GM12872 (cell line): ENCODE data around the gene PACS2.

Experiments
- TF ChIP-seq, protein P1 (sequence below): IDR thresholded peaks from 3 replicates; pipeline ENCODE4 v1.5.1; 2011; ENCODE audit warnings: low read depth, mild to moderate bottlenecking, low read length, moderate library complexity; ENCODE audit not compliant: insufficient read depth

PACS2 gene

DNA sequence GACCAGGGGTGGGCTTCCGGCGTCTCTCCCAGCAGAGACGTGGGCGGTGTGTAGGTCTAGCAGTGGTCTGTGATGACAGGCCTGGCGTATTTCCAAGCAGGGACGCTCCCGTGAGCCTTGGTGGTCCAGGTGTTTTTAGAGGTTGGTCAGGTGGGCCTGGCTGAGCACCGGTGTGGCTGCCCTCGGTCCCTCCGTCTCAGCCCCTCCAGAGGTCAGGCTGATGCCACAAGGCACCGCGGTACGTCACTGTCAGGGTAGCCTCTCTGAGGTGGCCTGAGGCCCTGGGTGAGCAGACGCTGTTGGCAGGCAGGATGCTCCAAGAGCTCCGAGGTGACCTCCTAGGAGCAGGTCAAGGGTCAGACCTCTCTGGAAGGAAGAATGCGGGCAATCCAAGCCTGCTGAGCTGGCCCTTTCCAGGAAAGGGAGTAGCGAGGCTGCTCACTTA is 118.6 kb downstream of the PACS2 start:
- TF ChIP-seq, protein P1, sequence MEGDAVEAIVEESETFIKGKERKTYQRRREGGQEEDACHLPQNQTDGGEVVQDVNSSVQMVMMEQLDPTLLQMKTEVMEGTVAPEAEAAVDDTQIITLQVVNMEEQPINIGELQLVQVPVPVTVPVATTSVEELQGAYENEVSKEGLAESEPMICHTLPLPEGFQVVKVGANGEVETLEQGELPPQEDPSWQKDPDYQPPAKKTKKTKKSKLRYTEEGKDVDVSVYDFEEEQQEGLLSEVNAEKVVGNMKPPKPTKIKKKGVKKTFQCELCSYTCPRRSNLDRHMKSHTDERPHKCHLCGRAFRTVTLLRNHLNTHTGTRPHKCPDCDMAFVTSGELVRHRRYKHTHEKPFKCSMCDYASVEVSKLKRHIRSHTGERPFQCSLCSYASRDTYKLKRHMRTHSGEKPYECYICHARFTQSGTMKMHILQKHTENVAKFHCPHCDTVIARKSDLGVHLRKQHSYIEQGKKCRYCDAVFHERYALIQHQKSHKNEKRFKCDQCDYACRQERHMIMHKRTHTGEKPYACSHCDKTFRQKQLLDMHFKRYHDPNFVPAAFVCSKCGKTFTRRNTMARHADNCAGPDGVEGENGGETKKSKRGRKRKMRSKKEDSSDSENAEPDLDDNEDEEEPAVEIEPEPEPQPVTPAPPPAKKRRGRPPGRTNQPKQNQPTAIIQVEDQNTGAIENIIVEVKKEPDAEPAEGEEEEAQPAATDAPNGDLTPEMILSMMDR, result no peak

DNA sequence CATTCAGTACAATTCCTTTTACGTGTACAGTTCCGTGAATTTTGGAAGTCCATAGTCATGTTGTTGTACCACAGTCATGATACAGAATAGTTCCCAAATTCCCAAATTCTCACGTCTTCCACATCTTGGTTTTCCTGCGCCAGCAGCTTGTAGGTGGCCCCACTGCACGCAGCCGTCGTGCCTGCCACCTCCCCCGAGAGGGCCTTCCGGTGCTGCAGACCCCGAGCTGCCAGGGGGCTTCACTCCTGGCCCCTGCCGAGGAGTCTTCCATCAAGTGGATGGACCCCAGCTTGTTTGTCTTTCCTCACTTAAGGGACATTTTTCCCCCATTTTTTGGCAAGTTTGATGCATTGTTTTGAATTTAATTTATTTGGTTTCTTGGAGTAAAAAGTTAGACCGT is 121.9 kb downstream of the PACS2 start:
- TF ChIP-seq, protein P1, result no peak

DNA sequence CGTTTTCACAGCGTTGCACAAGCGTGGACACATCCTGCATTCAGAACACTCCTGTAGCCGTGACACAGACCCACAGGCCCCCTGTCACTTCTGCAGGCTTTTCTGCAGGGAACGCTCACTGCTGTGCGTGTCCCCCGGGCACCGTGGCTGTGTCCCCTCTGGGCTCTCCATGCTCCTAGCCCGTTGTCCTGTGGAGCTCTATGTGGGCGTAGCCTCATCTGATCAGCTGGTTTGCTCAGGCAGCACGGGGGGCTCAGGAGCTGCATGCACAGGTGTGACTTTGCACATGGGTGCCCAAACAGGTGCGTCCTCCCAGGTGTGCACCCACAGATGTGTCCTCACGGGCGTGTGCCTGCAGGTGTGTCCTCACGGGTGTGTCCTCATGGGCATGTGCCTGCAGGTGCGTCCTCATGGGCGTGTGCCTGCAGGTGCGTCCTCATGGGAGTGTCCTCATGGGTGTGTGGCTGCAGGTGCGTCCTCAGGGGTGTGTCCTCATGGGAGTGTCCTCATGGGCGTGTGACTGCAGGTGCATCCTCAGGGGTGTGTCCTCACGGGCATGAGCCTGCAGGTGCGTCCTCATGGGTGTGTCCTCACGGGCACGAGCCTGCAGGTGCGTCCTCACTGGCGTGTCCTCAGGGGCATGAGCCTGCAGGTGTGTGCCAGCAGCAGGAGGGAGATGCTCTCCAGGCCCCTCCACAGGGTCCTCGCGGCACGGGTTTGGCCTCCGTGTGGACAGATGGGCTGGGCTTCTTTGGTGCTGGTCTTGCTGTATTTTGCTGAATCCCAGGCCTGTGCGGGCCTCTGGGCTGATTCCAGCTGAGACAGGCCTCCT is 122.6 kb downstream of the PACS2 start:
- TF ChIP-seq, protein P1, result no peak

DNA sequence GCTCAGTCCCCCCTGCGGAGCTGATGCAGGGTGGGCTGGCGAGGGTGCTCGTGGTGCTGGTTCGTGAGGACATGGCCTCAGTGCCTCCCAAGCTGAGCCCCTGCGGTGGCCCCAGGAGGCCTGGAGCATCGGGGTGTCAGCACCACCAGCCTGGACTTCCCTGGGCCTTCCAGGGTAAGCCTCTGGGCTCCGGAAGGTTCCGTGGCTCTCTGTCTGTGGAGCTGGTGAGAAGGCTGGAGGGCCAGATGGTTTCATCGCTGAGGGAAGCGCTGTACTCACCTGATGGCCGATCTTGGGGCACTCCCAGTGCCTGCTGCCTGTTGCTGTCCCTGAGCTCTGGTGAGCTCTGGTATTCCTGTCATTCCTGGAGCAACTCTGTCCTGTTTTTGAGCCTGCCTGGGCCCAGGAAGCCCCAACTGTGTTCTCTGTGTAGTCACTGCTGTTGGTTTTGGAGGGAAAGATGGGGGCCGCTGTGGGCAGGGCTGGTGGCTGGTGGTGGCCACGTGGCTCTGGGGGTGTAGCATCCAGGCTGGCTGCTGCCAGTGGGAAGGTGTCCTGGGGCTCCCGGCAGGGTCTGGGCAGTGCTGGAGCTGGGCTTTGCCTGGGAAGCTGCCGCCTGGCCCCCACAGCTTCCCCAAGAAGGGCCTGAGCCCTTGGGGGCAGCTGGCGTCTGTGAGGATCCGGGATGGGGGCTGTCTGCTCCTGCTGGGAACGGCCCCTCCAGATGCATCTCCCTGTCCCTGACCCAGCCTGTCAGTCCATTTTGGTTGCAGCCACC is 123.4 kb downstream of the PACS2 start:
- TF ChIP-seq, protein P1, result no peak

DNA sequence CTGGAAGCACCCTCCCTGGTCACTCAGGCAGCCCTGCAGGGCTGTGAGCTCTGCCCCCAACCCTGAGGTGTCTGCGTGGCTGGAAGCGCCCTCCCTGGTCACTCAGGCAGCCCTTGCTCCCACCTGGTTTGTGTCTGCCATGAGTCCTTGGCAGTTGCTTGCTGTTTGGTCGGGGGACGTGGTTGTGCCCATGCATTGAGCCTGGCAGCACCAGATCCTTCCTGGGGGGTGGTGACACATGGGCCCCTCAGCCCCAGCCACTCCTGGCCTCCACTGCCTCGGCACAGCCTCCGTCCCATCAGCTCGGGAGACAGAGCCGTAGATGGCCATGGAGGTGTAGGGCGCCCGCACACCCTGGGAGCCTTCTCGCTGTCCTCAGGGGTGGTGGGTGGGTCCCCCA is 124.6 kb downstream of the PACS2 start:
- TF ChIP-seq, protein P1, result no peak

DNA sequence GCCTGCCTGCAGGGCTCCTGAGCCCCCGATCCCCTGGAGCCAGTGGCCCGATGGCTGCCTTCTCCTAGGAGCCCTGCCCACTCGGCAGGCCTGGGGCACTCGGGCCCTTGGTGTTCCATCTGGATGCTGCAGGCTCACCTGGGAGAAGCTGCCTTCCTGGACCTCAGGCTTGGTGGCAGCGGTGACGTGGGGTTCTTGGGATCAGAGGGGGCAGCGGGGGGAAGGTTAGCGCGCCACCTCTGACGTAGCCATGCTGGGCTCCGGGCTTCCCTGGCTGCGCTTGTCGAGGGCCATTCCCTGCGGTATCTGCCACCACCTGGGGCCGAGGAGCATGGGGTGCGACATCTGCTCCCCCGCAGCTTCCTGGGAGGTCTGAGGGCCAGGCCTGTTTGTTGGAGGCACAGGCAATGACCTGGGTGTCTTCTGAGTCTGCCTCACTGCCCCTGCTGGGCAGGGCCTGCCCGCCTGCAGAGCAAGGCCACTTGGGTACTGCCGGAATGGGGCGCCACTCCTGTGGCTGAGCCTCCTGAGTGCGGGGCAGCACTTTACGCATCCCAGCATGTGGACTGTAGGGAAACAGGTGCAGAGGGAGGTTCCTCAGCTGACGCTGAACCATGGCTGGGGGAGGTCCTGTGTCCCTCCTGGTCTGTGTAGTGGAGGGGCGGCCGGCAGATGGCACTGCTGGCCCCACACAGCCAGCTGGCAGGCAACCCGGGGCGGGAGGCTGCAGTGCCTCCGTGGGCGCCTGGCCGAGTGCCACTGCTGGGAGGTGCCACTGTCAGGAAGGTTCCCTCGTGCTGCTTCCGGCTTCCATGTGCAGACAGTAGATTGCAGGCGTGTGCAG is 125.4 kb downstream of the PACS2 start:
- TF ChIP-seq, protein P1, result no peak

DNA sequence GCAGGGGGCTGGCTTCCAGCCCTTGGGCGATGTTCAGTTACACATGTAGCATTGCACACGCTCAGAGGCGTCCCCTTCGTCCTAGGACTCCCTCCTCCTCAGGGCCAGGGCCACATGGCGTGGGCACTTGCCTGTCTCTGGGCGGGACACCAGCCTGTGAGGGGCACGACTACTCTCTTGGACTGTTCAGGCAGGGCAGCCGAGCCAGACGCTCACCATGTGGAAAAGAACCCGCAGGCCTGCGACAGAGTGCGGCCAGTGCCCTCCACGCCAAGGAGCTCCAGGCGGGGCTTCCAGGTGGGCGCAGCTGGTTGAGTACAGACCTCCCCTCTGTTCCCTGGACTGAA is 126.0 kb downstream of the PACS2 start:
- TF ChIP-seq, protein P1, result no peak
